ENCODE measurements around the gene ERC2.

DNA sequence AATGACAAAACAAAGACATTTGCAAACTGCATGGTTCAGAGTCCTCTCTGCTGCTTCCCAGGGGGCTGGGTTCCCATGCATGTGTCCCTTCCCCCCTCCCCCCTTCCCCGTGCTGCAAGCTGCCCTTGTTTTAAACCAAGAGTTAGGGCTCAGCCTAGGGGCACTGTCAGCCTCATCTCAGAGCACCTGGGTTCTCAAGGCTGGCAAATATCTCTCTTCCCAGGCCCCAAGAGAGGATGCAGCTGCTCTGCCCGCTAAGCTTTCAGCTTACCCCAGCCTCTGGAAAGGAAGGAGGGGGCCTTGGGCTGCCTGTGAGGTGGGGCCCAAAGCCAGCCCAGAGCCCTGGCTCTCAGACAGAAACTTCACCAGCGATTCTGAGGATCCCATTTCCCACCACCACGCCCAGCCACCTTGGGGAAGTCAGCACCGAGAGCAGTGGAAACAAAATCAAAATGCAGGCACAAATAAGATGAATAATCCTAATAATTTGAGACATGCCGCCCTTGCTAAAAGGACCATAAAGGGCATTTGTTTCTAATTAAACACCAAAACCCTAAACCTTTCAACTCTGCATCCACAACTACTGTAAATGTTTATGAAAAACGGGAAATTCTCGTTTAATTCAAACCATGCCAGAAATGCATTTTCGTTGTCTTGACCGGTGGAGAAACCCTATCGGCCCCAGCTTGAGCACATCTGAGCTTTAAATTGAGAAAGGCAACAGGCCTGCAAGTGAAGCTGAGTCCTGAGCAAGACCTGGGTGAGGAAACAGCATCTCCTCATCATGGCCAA, 913.4 kb downstream of the ERC2 start:
- no peak for TF ChIP-seq EZH2phosphoT487 (IDR thresholded peaks at IDR 0.05; ENCODE audit: borderline replicate concordance, low read depth, low read length)
- TF ChIP-seq, protein P1, sequence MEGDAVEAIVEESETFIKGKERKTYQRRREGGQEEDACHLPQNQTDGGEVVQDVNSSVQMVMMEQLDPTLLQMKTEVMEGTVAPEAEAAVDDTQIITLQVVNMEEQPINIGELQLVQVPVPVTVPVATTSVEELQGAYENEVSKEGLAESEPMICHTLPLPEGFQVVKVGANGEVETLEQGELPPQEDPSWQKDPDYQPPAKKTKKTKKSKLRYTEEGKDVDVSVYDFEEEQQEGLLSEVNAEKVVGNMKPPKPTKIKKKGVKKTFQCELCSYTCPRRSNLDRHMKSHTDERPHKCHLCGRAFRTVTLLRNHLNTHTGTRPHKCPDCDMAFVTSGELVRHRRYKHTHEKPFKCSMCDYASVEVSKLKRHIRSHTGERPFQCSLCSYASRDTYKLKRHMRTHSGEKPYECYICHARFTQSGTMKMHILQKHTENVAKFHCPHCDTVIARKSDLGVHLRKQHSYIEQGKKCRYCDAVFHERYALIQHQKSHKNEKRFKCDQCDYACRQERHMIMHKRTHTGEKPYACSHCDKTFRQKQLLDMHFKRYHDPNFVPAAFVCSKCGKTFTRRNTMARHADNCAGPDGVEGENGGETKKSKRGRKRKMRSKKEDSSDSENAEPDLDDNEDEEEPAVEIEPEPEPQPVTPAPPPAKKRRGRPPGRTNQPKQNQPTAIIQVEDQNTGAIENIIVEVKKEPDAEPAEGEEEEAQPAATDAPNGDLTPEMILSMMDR (conservative IDR thresholded peaks at IDR 0.05; ENCODE audit: low read length) = no peak

All from OCI-LY7 (cell line).